ENCODE measurements around the gene INTS1. TPM values are rescaled to one million over a fixed set of nuclear protein-coding genes. Genes with fewer than 3 reads are reported as not detected.

INTS1 gene
- polyA plus RNA-seq, 1 donor from 2014 or later, result 21.1 TPM

DNA sequence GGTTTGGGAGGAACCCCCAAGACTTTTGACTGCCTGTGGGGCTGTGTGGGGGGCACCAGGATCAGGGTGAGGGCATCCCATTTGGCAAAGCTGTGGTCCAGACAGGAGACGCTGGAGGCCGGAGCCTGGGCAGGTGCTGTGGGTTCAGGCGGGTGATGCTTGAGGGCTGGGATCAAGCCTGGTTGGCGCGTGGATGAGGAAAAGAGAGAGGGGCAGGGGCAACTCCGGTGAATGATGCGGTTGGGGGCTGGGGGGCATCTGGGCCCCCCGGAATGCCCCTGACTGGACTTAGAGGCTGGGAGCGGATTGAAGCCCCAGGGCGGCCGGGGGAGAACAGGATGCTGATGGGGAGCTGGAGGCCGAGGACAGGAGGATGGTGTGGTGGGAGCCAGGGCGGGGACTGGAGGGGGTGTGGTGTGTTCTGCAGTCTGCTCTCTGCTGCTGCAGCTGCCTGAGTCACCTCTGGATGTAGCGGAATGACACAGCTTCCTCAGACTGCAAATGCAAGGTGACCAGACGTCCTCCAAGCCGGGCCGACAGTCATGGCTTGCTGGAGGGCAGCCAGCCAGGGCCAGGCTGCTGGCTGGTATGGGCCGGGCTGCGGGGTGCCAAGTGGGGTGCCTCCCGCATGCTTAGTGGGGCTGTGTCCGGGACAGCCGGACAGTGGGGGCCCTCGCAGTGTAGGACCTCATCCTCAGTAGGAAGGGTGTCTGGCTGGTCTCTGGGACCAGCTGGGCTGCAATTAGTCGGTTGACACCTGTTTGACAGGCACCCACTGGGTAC, 29.5 kb upstream of the INTS1 start:
- Histone ChIP-seq H3K79me2 (replicated peaks; ENCODE audit: insufficient read depth, low read length) (peaks cover 11% of the 10 kb centered on the region), H2AFZ (ENCODE audit: low read depth, low read length) (no peak overlapping the region), H3K9me2 (ENCODE audit: insufficient read depth, low read length) (no peaks in the 10 kb centered on the region), H3K4me2 (ENCODE audit: low read length) (no peak overlapping the region), H3K9me3 (ENCODE audit: low read length) (no peaks in the 10 kb centered on the region), H3F3A (ENCODE audit: insufficient read depth, low read length, poor library complexity, severe bottlenecking) (no peaks in the 10 kb centered on the region), H3K9ac (ENCODE audit: low read length) (no peak overlapping the region), H3K27ac (ENCODE audit: low read length) (no peak overlapping the region), H3K36me3 (ENCODE audit: insufficient read depth, low read length) (no peaks in the 10 kb centered on the region), H4K20me1 (ENCODE audit: insufficient read depth) (no peaks in the 10 kb centered on the region), H3K4me3 (ENCODE audit: low read length) (no peak overlapping the region), H3K27me3 (ENCODE audit: insufficient read depth, low read depth, low read length) (no peaks in the 10 kb centered on the region)
- TF ChIP-seq SMC3 (conservative IDR thresholded peaks at IDR 0.05; ENCODE audit: poor library complexity), result no peak
- TF ChIP-seq, protein P1, sequence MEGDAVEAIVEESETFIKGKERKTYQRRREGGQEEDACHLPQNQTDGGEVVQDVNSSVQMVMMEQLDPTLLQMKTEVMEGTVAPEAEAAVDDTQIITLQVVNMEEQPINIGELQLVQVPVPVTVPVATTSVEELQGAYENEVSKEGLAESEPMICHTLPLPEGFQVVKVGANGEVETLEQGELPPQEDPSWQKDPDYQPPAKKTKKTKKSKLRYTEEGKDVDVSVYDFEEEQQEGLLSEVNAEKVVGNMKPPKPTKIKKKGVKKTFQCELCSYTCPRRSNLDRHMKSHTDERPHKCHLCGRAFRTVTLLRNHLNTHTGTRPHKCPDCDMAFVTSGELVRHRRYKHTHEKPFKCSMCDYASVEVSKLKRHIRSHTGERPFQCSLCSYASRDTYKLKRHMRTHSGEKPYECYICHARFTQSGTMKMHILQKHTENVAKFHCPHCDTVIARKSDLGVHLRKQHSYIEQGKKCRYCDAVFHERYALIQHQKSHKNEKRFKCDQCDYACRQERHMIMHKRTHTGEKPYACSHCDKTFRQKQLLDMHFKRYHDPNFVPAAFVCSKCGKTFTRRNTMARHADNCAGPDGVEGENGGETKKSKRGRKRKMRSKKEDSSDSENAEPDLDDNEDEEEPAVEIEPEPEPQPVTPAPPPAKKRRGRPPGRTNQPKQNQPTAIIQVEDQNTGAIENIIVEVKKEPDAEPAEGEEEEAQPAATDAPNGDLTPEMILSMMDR (IDR thresholded peaks at IDR 0.05; ENCODE audit: poor library complexity, severe bottlenecking), result no peak
- TF ChIP-seq RAD21 (conservative IDR thresholded peaks at IDR 0.05), result no peak
- no peak for TF ChIP-seq MXI1 (conservative IDR thresholded peaks at IDR 0.05; ENCODE audit: poor library complexity, severe bottlenecking)
- TF ChIP-seq POLR2AphosphoS5 (IDR thresholded peaks at IDR 0.05), result no peak
- TF ChIP-seq EP300 (conservative IDR thresholded peaks at IDR 0.05; ENCODE audit: poor library complexity, severe bottlenecking), result no peak
- no peak for TF ChIP-seq EZH2 (IDR thresholded peaks at IDR 0.05; ENCODE audit: borderline replicate concordance, insufficient read depth, low read length, poor library complexity, severe bottlenecking)
- TF ChIP-seq, protein P2, sequence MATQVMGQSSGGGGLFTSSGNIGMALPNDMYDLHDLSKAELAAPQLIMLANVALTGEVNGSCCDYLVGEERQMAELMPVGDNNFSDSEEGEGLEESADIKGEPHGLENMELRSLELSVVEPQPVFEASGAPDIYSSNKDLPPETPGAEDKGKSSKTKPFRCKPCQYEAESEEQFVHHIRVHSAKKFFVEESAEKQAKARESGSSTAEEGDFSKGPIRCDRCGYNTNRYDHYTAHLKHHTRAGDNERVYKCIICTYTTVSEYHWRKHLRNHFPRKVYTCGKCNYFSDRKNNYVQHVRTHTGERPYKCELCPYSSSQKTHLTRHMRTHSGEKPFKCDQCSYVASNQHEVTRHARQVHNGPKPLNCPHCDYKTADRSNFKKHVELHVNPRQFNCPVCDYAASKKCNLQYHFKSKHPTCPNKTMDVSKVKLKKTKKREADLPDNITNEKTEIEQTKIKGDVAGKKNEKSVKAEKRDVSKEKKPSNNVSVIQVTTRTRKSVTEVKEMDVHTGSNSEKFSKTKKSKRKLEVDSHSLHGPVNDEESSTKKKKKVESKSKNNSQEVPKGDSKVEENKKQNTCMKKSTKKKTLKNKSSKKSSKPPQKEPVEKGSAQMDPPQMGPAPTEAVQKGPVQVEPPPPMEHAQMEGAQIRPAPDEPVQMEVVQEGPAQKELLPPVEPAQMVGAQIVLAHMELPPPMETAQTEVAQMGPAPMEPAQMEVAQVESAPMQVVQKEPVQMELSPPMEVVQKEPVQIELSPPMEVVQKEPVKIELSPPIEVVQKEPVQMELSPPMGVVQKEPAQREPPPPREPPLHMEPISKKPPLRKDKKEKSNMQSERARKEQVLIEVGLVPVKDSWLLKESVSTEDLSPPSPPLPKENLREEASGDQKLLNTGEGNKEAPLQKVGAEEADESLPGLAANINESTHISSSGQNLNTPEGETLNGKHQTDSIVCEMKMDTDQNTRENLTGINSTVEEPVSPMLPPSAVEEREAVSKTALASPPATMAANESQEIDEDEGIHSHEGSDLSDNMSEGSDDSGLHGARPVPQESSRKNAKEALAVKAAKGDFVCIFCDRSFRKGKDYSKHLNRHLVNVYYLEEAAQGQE (IDR thresholded peaks at IDR 0.05; ENCODE audit: borderline replicate concordance), result no peak
- no peak for TF ChIP-seq TAF1 (IDR thresholded peaks at IDR 0.05; ENCODE audit: low read depth)

DNA sequence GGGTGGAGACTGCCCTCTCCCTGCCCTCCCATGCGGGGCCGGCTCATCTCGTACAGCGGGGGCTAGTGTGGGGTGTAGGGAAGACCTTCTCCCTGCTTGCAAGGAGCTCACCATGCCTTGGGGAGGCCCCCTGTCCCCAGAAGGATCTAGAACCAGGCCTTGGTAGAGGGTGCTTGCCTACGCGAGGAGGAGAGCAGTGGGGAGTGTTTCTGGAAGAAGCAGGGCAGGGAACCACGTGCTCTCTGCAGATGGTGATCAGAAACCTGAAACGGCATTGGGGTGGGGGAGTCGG, 29.0 kb upstream of the INTS1 start:
- Histone ChIP-seq H2AFZ (ENCODE audit: low read depth, low read length) (no peak overlapping the region), H3K9me3 (ENCODE audit: low read length) (no peaks in the 10 kb centered on the region), H3K79me2 (replicated peaks; ENCODE audit: insufficient read depth, low read length) (peaks cover 7% of the 10 kb centered on the region), H3K36me3 (ENCODE audit: insufficient read depth, low read length) (no peaks in the 10 kb centered on the region), H4K20me1 (ENCODE audit: insufficient read depth) (no peaks in the 10 kb centered on the region), H3K27ac (ENCODE audit: low read length) (no peak overlapping the region), H3K27me3 (ENCODE audit: insufficient read depth, low read depth, low read length) (no peaks in the 10 kb centered on the region), H3K9ac (ENCODE audit: low read length) (no peak overlapping the region), H3K9me2 (ENCODE audit: insufficient read depth, low read length) (no peaks in the 10 kb centered on the region), H3F3A (ENCODE audit: insufficient read depth, low read length, poor library complexity, severe bottlenecking) (no peaks in the 10 kb centered on the region), H3K4me3 (ENCODE audit: low read length) (no peak overlapping the region), H3K4me2 (ENCODE audit: low read length) (no peak overlapping the region)
- no peak for TF ChIP-seq MXI1 (conservative IDR thresholded peaks at IDR 0.05; ENCODE audit: poor library complexity, severe bottlenecking)
- no peak for TF ChIP-seq TAF1 (IDR thresholded peaks at IDR 0.05; ENCODE audit: low read depth)
- no peak for TF ChIP-seq POLR2AphosphoS5 (IDR thresholded peaks at IDR 0.05)
- TF ChIP-seq, protein P2 (IDR thresholded peaks at IDR 0.05; ENCODE audit: borderline replicate concordance), result no peak
- no peak for TF ChIP-seq EP300 (conservative IDR thresholded peaks at IDR 0.05; ENCODE audit: poor library complexity, severe bottlenecking)
- TF ChIP-seq RAD21 (conservative IDR thresholded peaks at IDR 0.05), result no peak
